SIG-M5 treated with dmso at 0.1 percent for 504 hours (cell line): ENCODE measurements around the gene LRWD1.

Experiments used
- DNase-seq: peaks from one replicate; lab custom pipeline; 2025; ENCODE audit not compliant: unreplicated experiment; lab: John Stamatoyannopoulos, UW

LRWD1 gene

DNA sequence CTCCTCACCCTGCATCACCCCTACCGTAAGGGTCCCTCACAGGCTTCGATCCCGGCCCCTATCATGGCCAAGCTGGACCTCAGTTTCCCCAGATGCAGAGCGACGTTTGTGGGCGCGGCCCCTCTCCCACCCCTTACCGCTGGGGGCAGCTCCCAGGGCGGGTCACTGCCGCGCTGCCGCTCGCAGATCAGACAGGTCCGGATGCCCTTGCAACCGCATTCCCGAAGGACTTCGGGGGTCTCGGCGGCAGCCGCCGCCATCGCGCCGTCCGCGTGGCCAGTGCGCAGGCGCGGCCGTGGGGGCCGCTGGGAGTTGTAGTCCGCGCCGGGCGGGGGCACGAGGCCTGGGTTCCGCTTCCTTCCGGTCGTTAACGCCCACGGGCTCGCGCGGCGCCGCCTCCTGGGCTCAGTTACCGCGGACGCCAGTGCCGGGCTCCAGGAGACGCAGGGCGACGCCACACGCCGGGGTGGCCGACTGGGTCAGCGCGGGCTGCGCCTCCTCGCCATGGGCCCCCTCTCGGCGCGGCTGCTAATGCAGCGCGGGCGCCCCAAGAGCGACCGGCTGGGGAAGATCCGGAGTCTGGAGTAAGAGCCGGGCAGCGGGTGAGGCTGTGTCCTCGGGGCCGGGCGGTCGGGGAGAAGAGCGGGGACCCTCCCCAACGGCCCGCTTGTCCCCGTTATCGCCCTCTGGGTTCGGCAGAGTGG, at the start of gene LRWD1, which contains the start of gene ALKBH4:
Gene LRWD1 (plus strand): TSS at position 408 of the 704 bp plus-strand sequence. CDS start 97 bp downstream, at position 505.
Gene ALKBH4 (minus strand): TSS at position 287 of the 704 bp plus-strand sequence. CDS start 27 bp downstream, at position 260.
- peak; percentile 90 for DNase-seq

DNA sequence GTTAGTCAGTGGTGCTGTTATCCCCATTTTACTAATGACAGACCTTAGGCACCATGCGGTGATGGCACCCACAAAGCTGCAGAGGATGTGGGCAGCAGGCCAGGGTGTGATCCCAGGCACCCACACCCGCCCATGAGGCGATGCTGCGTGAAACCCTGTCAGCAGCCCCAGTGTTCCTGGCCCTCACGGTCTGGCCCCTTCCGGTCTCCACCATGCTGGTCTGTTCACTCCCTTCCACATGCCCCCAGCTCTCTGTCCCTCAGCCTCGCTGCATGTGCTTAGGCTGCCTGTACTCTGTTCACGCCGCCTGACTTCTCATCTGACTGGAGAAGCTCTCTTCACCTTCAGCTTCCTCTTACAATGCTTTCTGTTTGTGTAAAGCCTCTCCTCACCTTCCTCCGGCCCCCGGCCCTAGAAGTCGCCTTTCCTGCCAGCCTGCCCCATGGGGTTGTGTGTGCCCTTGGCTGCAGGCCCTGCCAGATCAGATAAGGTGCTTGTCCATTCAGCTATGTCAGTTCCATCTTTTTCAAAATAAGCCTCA, 49.0 kb upstream of the LRWD1 start:
- DNase-seq, result peak; percentile 22

DNA sequence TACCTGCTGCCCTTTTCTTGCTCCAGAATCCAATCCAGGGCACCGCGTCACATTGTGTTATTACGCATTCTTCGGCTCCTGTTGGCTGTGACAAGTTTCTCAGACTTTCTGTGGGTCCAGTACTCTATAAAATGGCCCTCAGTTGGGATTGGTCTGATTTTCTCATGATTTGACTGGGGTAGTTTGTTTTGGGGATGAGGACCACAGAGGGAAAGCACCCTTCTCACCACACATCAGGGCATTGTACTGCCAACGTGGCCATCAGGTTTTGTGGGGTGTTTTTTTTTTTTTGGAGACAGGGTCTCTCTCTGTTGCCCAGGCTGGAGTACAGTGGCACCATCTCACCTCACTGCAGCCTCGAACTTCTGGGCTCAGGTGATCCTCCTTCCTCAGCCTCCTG, 48.4 kb upstream of the LRWD1 start:
- DNase-seq, result no peak

DNA sequence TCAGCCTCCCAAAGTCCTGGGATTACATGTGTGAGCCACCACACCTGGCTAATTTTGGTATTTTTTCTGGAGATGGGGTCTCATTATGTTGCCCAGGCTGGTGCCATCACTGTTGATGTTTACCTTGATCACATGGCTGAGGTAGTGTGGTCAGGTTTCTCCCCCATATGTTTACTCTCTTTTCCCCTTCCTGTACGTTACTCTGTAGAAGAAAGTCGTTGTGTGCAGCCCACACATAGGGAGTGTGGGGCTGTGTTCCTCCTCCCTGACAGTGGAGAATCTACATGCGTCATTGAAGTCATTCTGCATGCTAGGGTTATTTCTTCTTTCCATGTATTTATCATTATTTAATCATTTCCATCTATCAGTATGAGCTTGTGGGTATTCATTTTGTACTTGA, 47.7 kb upstream of the LRWD1 start:
- DNase-seq, result no peak

DNA sequence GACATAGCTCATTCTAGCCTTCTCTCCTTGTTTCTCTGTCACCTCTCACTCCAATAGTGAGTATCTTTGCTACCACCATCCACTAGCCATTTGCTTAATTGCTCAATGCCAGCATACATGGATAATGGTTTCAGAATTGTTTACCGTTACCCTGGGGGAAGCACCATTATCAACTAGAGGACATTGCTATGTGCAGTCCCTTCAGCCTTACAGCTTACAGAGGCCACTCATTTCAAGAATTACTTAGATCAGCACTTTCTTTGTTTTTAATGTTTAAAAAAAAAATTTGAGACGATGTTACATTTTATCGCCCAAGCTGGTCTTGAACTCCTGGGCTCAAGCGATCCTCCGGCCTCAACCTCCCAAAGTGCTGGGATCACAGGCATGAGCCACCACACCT, 46.2 kb upstream of the LRWD1 start:
- no peak for DNase-seq

DNA sequence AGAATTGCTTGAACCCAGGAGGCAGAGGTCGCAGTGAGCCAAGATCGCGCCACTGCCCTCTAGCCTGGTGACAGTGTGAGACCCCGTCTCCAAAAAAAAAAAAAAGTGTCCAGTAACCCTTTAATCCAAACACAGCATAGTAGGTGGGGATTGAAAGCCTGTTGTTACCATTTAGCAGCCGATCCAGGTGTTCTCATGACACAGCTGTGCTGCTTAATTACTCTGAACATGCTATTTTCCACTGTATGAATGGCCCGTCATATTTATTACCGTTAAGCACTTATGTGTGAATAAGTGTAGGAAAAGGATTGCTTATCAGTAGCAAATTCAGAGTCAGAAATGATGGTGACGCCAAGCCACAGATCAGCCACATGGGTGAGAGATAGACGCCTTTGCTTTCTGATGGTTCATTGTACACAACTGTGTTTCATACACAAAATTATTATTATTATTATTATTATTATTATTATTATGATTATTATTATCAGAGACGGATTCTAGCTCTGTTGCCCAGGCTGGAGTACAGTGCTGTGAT, 43.0 kb upstream of the LRWD1 start:
- DNase-seq, result no peak

DNA sequence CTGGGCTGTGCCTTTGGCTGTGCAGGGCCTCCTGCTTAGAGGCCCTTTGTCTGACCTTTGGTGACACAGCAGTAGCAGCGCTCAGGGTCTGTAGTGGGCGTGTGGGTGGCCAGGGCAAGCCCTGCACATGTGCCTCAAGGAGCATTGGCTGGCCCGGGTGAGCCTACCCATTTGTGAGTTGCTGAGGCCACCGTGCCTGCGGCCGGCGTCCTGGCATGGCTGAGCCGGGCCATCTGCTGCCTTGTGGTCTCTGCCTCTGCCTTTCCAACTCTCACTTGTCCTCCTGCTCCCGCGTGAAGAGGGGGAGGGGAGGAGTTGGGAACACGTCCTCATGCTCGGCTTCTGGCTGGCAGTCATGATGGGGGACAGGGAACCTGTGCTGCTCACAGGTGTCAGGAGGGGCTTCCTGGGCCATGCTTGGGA, 40.6 kb upstream of the LRWD1 start:
- DNase-seq, result no peak

DNA sequence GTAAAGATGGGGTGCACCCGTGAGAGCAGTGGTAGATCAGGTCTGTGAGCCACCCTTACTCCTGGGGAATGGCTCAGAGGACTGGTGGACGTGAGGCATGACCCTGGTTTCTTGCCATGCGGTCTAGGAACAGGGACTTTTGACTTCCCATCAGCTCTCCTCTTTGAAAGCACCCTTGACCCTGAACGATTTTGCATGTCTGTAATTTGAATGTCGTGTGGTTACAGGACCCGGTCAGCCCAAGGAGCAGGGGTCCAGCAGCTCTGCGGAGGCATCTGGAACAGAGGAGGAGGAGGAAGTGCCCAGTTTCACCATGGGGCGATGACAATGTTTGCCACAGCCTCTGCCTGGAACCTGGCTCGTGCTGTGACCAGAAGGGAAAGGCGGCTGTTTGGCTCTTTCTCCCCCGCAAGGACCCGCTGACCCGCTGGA, 40.0 kb upstream of the LRWD1 start:
- no peak for DNase-seq

DNA sequence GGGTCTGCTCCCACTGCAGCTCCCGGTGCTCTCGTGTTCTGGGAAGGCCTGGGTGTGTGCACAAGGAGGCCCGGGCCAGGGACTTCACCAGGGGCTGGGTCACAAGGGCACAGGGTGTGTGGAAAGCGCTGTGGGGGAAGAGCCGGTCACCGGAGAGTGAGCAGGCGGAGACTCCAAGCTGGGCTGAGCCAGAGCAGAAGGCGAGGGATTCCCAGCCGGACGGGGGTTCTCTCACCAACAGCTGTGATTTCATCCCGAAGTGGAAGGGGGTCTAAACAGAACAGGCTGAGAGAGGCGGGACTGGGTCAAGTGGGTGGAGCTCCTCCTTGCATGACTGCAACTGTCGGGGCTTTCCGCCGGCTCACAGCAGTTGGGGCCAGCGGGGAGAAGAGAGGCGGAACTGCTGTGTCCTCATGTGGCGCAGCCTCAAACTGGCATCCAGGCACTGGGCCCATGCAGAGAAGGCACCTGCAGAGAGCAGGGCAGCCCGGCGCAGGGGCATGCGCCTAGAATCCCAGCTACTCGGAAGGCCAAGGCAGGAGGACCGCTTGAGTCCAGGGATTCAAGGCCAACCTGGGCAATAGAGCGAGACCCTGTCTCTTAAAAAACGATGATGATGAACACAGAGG, 39.0 kb upstream of the LRWD1 start:
- DNase-seq, result peak; percentile 55

DNA sequence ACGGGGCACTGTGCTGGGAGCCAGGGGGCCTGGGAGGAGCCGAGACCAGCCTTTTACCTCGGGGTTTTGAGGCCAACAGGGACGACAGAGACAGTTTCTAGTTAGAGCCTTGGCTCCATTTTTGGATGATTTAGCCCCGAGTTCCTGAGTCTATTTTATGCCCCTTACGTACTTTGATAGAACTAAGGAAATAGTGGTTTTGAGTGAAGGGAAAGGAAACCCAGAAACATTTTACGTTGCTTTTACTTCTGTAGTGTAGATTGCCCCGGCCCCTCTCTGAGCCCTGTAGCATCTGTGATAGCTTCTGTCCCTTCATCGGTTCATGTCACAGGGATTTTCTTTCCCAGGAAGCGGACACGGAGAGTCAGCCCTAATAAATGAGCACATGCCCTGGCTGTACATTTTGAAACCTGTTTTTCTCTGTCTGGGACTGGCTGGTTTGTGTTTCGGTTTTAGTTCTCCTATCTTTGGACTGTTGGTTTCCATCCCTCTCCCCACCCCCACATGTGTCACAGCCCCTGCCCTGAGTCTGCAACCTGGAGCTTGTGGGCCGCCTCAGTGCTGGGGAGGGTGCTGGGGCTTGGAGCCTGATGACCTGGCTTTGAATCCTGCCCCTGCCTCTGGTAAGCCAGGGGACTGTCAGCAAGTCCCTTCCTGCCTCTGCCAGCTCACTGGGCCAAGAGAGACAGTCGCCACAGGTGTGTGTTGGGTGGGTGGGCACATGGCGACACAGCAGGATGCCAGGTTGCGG, 38.3 kb upstream of the LRWD1 start:
- DNase-seq, result peak; percentile 85

DNA sequence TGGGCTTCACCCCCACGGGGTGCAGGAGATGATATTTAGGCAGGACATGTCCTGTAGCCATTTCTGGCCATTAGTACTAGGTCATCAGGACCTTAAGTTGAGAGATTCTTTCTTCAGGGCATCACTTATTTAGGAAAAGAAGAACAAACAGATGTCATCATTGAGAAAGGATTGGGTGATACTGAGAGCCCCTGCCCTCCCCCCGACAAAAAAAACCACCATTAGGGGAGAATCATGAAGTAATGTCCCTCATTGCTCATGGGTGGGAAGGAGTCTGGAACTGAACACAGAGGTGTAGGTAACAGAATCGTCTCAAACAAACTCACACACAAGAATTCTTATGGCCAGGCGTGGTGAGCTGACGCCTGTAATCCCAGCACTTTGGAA, 37.8 kb upstream of the LRWD1 start:
- DNase-seq, result peak; percentile 34

DNA sequence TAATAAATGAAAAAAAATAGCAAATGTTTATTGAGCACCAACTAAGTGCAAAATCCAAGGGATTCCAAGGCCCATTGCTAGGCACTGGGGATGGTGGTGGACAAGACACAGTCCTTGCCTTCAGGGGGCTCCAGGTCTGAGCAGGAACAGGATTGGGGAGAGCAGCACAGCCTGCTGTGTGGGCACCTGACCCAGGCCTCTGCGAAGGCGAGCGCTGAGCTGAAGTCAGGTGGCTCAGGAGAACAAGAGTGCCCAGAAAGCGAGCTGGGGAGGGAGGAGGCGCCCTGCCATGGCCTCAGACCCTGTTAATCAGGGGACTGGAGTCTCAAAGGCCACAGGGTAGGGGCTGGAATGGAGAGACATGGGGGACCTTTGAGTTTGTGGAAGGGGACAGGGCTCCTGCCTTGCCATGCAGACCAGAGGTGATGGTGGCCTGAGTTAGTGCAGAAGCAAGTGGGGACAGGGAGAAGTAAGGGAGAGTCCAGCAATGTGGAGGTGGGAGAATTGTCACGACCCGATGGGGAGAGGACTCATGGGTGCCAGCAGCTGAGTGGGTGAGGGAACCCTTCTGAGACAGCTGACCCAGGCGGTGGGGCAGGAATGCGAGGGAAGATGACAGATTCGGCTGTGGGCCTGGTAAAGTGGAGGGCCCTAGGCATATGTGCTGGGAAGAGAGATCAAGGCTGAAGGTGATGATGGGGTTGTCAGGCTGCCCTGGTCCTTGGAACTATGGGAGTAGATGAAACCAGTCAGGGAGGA, 35.5 kb upstream of the LRWD1 start:
- no peak for DNase-seq

DNA sequence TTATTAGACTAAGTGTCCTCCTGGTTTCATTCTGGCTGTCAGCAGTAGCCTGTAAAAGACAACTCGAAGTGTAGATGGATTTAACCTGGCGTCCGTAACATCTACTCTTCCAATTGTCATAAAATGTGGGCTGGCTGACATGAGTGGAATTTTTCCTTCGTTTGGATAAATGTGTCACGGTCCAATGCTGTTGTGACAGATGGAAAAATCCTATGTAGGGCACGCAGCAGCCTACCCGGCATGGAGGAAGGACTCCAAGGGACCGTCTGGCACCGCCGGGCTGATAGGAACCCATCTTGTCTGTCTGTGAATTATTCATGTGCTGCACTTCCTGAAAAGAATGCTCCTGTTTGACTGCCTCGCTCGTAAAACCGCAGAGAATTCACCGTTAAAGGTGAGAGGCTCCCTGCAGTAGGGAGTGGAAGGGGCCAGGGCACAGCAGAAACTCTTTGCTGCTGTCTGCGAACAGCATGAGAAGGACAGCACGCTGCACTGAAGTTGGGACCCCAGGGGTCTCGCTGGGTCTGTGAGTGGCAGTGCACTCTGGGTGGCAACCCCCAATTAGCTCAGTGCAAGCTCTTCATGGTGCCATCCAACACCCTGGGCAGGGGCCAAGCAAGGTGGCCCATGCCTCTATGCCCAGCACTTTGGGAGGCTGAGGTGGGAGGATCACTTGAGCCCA, 33.0 kb upstream of the LRWD1 start:
- DNase-seq, result peak; percentile 3

DNA sequence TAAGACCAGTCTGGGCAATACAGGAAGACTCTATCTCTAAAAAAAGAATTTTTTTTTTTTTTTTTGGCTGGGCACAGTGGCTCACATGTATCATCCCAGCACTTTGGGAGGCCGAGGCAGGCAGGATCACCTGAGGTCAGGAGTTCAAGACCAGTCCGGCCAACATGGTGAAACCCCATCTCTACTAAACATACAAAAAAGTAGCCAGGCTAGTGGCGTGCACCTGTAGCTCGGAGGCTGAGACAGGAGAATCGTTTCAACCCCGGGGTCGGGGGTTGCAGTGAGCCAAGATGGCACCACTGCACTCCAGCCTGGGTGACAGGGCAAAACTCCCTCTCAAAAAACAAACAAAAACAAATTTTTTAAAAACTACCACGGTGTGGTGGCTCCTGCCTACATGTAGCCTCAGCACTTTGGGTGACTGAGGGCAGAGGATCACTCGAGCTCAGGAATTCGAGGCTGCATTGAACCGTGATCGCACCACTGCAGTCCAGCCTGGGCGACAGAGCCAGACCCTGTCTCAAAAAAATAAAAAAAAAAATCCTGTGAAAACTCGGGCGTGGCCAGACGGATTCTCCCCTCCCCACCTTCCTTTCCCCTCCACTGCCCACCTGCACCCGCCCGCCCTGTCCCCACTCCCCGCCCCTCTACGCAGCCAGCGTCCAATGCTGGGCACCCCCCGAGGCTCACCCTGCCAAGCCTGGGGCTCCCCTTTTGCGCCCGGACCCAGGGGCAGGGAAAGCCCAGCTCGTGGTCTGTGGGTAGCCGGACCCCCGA, 32.2 kb upstream of the LRWD1 start:
- no peak for DNase-seq

DNA sequence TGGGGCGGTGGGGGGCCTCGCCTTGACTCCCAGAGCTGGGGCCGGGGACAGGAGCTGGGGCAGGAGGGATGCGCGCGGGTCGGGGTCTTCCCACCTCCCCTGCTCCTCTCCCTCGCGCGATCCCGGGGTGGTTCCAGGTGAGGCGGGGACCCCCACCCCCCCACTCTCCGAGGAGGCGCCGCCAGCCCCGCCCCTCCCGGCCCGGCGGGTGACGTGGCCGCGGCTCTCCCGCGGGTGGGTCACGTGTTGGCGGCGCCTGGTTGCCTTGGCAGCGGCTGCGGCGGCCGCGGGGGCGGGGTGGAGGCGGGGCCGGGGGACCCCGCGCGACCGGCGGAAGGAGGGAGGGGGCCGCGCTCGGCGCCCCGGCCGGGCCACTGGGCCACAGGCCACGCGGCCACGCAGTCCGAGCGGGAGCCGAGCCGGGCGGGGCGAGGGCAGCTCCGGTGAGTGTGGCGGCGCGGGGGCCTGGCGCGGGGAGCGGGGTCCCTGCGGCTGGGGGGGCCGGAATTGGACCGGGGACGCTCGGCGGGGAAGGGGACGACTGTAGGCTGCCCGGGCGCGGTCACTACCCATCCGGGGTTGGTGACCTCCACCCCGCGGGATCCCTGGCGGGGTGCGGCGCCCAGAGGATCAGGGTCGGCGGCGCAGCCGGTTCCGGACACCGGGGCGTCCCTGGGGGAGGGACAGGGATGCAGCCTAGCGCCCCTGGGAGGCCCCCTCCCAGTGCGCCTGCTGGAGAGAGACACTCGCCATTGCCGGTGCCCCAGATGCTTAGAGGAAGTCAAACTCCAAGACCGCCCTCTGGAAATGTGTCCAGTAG, 31.4 kb upstream of the LRWD1 start, which contains the start of gene ORAI2:
Gene ORAI2 (plus strand): TSS at position 357 of the 820 bp plus-strand sequence. CDS start 5,382 bp downstream, outside the sequence.
- DNase-seq, result peak; percentile 57

DNA sequence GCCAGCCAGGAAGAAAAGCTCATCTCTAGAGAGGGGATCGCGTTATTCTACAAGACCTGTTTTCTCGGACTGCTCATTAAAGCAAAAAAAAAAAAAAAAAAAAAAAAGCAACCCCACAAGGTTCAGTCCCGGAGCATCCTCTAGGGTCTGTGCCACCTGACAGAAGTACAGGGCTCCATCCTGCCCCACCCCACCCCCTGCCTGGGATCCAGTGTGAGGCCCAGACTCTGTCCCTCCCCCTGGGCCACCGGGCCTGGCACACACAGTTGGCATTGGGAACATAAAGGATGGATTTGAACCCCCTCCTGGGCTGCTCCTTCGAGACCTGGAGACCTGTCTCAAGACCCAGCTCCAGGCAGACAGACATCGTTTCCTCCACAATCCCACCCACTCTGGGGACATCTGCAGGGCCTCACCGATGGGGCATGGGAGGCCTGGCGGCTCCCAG, 30.7 kb upstream of the LRWD1 start:
- DNase-seq, result no peak

DNA sequence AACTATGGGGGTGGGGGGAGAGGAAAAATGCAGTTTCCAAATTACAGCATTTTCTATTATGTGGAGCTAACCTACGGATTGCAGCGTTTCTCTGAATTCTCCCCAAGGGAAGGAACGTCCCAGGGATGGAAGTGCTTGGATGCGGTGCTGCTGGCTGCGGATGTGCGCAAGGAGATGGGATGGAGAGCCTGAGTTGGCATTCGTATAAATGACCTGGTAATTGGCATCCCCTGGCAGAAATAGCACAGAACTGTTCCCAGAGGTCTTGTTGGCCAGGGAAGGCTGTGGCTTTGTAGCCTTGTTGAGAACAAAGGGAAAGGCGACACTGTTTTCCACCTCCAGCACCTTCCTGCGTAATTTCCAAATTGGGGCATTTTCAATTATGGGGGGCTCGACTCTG, 28.7 kb upstream of the LRWD1 start:
- DNase-seq, result no peak
